Mesothelial cell of epicardium (in vitro differentiated cells): ENCODE data around the gene SEMA4D. TPM values are rescaled to one million over a fixed set of nuclear protein-coding genes. Genes with fewer than 3 reads are reported as not detected.

Experiments
- DNase-seq, 2 experiments: peaks; one replicate each; pipeline ENCODE4 v3.0.0; 2021; ENCODE audit warnings: low spot score in 2 of 2; ENCODE audit not compliant: unreplicated experiment in 2 of 2
- H3K27ac Mint-ChIP-seq: 2 replicates; pipeline ENCODE4 v1.8.0; 2021; ENCODE audit warnings: mixed read lengths
- H3K27me3 Mint-ChIP-seq: 2 replicates; pipeline ENCODE4 v1.8.0; 2021; ENCODE audit warnings: low read depth, mixed read lengths
- H3K36me3 Mint-ChIP-seq: 2 replicates; pipeline ENCODE4 v1.8.0; 2021; ENCODE audit warnings: mixed read lengths
- H3K4me1 Mint-ChIP-seq: 2 replicates; pipeline ENCODE4 v1.8.0; 2021; ENCODE audit warnings: mixed read lengths
- H3K4me3 Mint-ChIP-seq: 2 replicates; pipeline ENCODE4 v1.8.0; 2021; ENCODE audit warnings: mild to moderate bottlenecking, moderate library complexity, mixed read lengths
- H3K9me3 Mint-ChIP-seq: 2 replicates; pipeline ENCODE4 v1.8.0; 2021; ENCODE audit warnings: mixed read lengths
- total RNA-seq: library from RNA; stranded (reverse); gene quantifications from 3 replicates; pipeline ENCODE4 v1.2.1, GENCODE V29; 2021
- TF ChIP-seq, protein P1 (sequence below): fragments of 200-600 bp; sonication (generic); IDR thresholded peaks from one replicate; pipeline ENCODE4 v1.5.0; 2021; ENCODE audit warnings: antibody characterized with exemption; ENCODE audit not compliant: unreplicated experiment

The SEMA4D gene
- total RNA-seq, 1 donor from 2014 or later, result 44.7 TPM

DNA sequence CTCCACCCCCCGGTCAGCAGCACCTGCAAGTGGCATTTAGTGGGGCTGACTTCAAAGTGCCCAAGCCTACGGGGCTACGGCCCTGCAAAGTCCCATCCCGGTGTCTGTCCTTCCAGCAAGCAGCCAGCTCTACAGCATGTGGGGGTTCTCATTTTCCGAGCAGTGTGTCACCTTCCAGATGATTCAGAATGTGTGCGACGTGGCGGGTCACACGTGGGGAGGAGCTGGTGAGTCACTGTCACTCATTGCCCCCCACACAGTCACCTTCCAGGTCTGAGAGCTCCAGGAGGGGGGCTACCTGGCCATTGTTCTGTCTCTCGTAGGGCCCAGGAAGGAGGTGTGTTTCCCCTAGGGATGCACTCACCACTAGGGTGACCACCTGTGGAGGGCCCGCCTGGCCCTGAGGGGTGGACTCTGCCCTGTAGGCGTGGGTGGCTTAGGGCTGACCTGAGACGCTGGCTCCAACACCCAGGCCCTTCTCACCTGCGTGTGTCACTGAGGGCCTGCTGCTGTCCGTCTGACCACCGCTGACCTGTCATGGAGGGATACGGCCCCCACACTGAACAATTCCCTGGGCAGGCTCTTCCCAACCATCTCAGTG, 70.2 kb downstream of the SEMA4D start:
- Mint-ChIP-seq H3K9me3 (no peaks in the 10 kb centered on the region), H3K27ac (no peak overlapping the region), H3K36me3 (no peaks in the 10 kb centered on the region), H3K4me1 (no peaks in the 10 kb centered on the region), H3K27me3 (no peaks in the 10 kb centered on the region), H3K4me3 (no peak overlapping the region)
- DNase-seq, result no peak
- TF ChIP-seq, protein P1, sequence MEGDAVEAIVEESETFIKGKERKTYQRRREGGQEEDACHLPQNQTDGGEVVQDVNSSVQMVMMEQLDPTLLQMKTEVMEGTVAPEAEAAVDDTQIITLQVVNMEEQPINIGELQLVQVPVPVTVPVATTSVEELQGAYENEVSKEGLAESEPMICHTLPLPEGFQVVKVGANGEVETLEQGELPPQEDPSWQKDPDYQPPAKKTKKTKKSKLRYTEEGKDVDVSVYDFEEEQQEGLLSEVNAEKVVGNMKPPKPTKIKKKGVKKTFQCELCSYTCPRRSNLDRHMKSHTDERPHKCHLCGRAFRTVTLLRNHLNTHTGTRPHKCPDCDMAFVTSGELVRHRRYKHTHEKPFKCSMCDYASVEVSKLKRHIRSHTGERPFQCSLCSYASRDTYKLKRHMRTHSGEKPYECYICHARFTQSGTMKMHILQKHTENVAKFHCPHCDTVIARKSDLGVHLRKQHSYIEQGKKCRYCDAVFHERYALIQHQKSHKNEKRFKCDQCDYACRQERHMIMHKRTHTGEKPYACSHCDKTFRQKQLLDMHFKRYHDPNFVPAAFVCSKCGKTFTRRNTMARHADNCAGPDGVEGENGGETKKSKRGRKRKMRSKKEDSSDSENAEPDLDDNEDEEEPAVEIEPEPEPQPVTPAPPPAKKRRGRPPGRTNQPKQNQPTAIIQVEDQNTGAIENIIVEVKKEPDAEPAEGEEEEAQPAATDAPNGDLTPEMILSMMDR, result no peak

- Mint-ChIP-seq H3K4me1 (no peaks in the 10 kb centered on the region), H3K27ac (no peak overlapping the region), H3K4me3 (no peak overlapping the region), H3K27me3 (no peaks in the 10 kb centered on the region), H3K9me3 (no peaks in the 10 kb centered on the region), H3K36me3 (no peaks in the 10 kb centered on the region)
- TF ChIP-seq, protein P1, result no peak
- no peak for DNase-seq
Observed at GRCh38 chr9:89426384-89426961, 71.4 kb downstream of the SEMA4D start.

DNA sequence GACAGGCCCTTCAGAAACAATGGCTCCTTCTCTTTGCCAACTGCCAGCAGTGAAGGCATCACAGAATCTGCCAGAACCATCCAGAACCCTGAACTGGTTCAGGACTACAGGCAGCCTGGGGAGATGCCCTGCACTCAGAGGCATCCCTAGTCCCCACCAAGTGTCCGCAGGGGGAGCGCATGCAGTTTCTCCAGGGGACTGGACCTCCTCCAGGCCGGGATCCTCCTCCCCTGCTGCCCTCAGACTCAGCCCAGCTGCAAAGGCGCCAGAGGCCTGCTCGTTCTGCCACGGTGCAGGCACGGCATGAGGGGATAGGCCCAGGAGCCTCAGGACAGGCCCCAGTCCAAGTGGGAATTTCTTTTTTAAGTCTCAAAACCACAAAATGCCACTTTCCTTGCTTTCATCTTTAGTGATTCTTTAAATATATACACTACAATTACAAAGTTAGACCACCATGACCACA, 72.0 kb downstream of the SEMA4D start:
- Mint-ChIP-seq H3K9me3 (no peaks in the 10 kb centered on the region), H3K27me3 (no peaks in the 10 kb centered on the region), H3K36me3 (no peaks in the 10 kb centered on the region), H3K4me3 (no peak overlapping the region), H3K27ac (no peak overlapping the region), H3K4me1 (no peaks in the 10 kb centered on the region)
- DNase-seq, result no peak
- TF ChIP-seq, protein P1, result no peak

- H3K4me1 Mint-ChIP-seq, result no peaks in the 10 kb centered on the region
- DNase-seq, result no peak
- no peak overlapping the region for H3K27ac Mint-ChIP-seq
- no peak overlapping the region for H3K4me3 Mint-ChIP-seq
- H3K27me3 Mint-ChIP-seq, result no peaks in the 10 kb centered on the region
- H3K36me3 Mint-ChIP-seq, result no peaks in the 10 kb centered on the region
- no peaks in the 10 kb centered on the region for H3K9me3 Mint-ChIP-seq
- TF ChIP-seq, protein P1, result no peak
Observed at GRCh38 chr9:89425024-89425805, 72.7 kb downstream of the SEMA4D start.

DNA sequence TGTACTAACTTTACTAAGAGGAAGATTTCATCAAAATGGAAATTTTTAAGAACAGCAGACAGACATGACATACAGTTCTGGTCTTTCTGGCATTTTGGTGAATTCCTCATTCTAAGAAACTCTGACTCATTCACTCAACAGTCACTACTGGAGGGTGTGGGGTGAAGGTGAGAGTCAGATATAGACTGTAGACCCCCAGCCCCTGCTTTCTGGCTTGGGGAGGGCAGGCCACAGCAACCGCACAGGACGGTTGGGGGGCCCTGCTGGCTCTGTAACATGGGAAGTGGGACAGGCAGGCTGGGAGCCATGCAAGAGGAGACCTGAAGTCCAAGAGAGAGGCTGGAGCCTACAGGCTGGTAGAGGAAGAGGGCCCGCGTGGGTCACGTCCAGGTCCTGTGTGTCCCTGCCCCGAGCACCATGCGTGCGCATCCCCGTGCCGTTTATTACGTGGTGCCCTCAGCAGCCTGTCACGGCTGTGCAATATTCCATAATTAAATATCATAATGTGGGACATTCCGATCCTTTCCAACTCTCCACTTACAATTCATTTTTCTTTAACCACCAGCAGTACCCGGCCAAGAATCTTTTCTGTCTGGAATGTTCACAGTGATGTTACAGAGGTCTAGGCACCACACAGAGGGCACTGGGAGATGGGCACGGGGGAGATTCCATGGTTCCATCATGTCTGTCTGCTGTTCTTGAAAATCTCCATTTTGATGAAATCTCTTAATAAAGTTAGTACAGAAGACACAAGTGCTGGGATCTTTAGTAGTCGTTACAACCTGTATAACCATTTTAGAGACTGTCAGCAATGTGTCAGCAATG, 75.5 kb downstream of the SEMA4D start:
- H3K36me3 Mint-ChIP-seq, result peaks cover 3% of the 10 kb centered on the region
- H3K27me3 Mint-ChIP-seq, result no peaks in the 10 kb centered on the region
- H3K4me3 Mint-ChIP-seq, result no peak overlapping the region
- H3K27ac Mint-ChIP-seq, result no peak overlapping the region
- TF ChIP-seq, protein P1, result no peak
- no peak for DNase-seq
- no peaks in the 10 kb centered on the region for H3K9me3 Mint-ChIP-seq
- peaks cover 7% of the 10 kb centered on the region for H3K4me1 Mint-ChIP-seq
